T-helper 22 cell (primary cell): ENCODE data around the gene PSMC3IP.

Source experiments
- DNase-seq: peaks from one replicate; pipeline ENCODE4 v3.0.0-alpha.2; 2020; ENCODE audit warnings: low read depth

PSMC3IP gene

GRCh38 chr17:42585353-42585752 is 7.8 kb upstream of the PSMC3IP start:
- no peak for DNase-seq

- DNase-seq = no peak
Observed at GRCh38 chr17:42584880-42585279, 7.4 kb upstream of the PSMC3IP start.

GRCh38 chr17:42581744-42582270 is 4.3 kb upstream of the PSMC3IP start:
- DNase-seq = no peak

- DNase-seq = no peak
Observed at GRCh38 chr17:42579794-42580551, 2.4 kb upstream of the PSMC3IP start.

GRCh38 chr17:42578282-42578869 is 847 bp upstream of the PSMC3IP start:
- DNase-seq = peak; percentile 34

GRCh38 chr17:42577140-42577531 is 393 bp downstream of the PSMC3IP start:
- DNase-seq = no peak

GRCh38 chr17:42574463-42574862 is 3.1 kb downstream of the PSMC3IP start:
- no peak for DNase-seq

GRCh38 chr17:42573095-42573494 is 4.4 kb downstream of the PSMC3IP start:
- no peak for DNase-seq

- DNase-seq = no peak
Observed at GRCh38 chr17:42571435-42572225, 5.9 kb downstream of the PSMC3IP start.

GRCh38 chr17:42568341-42569111 is 9.0 kb downstream of the PSMC3IP start:
- DNase-seq = no peak

- peak; percentile 85 for DNase-seq
Observed at GRCh38 chr17:42566883-42567573, 10.5 kb downstream of the PSMC3IP start, which contains the start of gene MLX. MLX (plus strand) TSS chr17:42567100; CDS start chr17:42567125, 25 bp downstream.

GRCh38 chr17:42566215-42566882 is 11.2 kb downstream of the PSMC3IP start:
- DNase-seq = no peak

GRCh38 chr17:42565523-42566214 is 11.9 kb downstream of the PSMC3IP start:
- DNase-seq = no peak

GRCh38 chr17:42564815-42565522 is 12.6 kb downstream of the PSMC3IP start:
- DNase-seq = no peak

GRCh38 chr17:42563950-42564349 is 13.6 kb downstream of the PSMC3IP start:
- no peak for DNase-seq

- DNase-seq = no peak
Observed at GRCh38 chr17:42563543-42563942, 14.0 kb downstream of the PSMC3IP start.

- no peak for DNase-seq
Observed at GRCh38 chr17:42563143-42563509, 14.4 kb downstream of the PSMC3IP start.

GRCh38 chr17:42562388-42563142 is 15.0 kb downstream of the PSMC3IP start:
- no peak for DNase-seq
